NCI-H345 treated with DMSO at 0.1 percent for 48 hours (cell line): ENCODE results near the gene HLA-DMB.

ENCODE experiments used
- DNase-seq: peaks from one replicate; lab custom pipeline; 2025; ENCODE audit not compliant: unreplicated experiment; lab: John Stamatoyannopoulos, UW

HLA-DMB gene

GRCh38 chr6:32971581-32972352 lies 30.9 kb upstream of the HLA-DMB start:
- peak; percentile 100 for DNase-seq

GRCh38 chr6:32971242-32971580 lies 30.4 kb upstream of the HLA-DMB start:
- DNase-seq = no peak

GRCh38 chr6:32970413-32971241 lies 29.8 kb upstream of the HLA-DMB start:
- peak; percentile 59 for DNase-seq

- peak; percentile 46 for DNase-seq
Measured at GRCh38 chr6:32969685-32970412, 29.0 kb upstream of the HLA-DMB start.

- DNase-seq = peak; percentile 43
Measured at GRCh38 chr6:32968867-32969684, 28.2 kb upstream of the HLA-DMB start.

GRCh38 chr6:32968093-32968866 lies 27.5 kb upstream of the HLA-DMB start, which contains the start of gene BRD2:
BRD2 (plus strand) TSS chr6:32968594; CDS start chr6:32972899, 4,305 bp downstream.
- peak; percentile 94 for DNase-seq

GRCh38 chr6:32967151-32968091 lies 26.6 kb upstream of the HLA-DMB start:
- DNase-seq = peak; percentile 25

- DNase-seq = no peak
Measured at GRCh38 chr6:32964776-32965175, 23.9 kb upstream of the HLA-DMB start.

GRCh38 chr6:32963866-32964265 lies 23.0 kb upstream of the HLA-DMB start:
- DNase-seq = no peak

GRCh38 chr6:32962213-32962826 lies 21.5 kb upstream of the HLA-DMB start:
- no peak for DNase-seq

GRCh38 chr6:32960563-32960962 lies 19.7 kb upstream of the HLA-DMB start:
- no peak for DNase-seq

- DNase-seq = no peak
Measured at GRCh38 chr6:32956176-32956575, 15.3 kb upstream of the HLA-DMB start.

GRCh38 chr6:32954986-32955802 lies 14.4 kb upstream of the HLA-DMB start:
- DNase-seq = no peak

GRCh38 chr6:32954267-32954666 lies 13.4 kb upstream of the HLA-DMB start:
- no peak for DNase-seq

GRCh38 chr6:32953775-32954174 lies 12.9 kb upstream of the HLA-DMB start:
- DNase-seq = no peak

- DNase-seq = no peak
Measured at GRCh38 chr6:32952817-32953739, 12.2 kb upstream of the HLA-DMB start, which contains the start of gene HLA-DMA. HLA-DMA (minus strand) TSS chr6:32953097; CDS start chr6:32953036, 61 bp downstream.
